ENCODE measurements around the gene CELF2. TPM values are rescaled to one million over a fixed set of nuclear protein-coding genes. Genes with fewer than 3 reads are reported as not detected.

CELF2 gene
- total and polyA plus RNA-seq, 9 of the 15 experiments (the other 6 are each of a cell fraction or from before 2014, with no cell fraction given): 4.0 to 20.3 (median 11.1) TPM

DNA sequence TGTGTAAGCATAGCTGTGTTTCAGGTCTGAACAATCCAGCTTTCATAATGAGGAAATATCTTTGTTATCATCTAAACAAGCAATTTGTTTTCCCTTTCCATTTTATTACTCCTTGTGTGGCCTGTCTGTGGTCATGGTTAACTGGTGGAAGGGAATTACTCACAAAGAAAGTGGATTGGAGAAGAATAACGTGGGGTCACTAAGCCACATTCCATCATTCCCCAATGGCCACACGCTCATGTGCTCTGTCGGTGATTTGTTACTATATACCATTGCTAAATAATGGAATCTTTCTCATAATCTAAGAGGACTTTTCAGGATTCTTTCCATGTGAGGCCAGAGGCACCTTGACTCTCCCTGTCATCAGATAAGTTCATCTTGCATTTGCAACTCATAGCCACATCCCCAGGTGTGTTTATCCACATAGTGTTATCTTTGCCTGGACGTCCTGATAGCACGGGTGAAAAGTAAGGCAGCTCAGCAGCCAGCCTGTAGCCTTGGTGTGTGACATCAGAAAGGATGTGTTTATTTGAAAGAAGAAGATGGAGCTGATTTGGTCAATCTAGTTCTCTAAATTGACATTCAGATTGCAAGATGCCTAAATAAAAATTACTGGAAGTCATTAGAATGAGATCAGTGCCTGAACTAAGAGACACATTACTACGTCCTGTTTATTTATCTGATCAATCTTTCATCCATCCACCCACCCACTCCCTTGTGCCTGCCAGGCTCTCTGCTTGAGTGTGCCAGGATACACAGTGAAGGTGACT, 128.9 kb downstream of the CELF2 start (continued):
- TF ChIP-seq RBM25 (IDR thresholded peaks at IDR 0.05; ENCODE audit: low read depth, low read length, severe bottlenecking) (no peak), TRIM24 (IDR thresholded peaks at IDR 0.05) (0 out of 4 replicates have a peak, but pooled peaks of 1 of the 2 experiments have one; percentile 37), SMARCA4 (IDR thresholded peaks at IDR 0.05) (peak; percentile 39; the same call in 1 of the 2 replicates), TCF3 (CRISPR knock-in tag; IDR thresholded peaks at IDR 0.05) (peak; percentile 75)

DNA sequence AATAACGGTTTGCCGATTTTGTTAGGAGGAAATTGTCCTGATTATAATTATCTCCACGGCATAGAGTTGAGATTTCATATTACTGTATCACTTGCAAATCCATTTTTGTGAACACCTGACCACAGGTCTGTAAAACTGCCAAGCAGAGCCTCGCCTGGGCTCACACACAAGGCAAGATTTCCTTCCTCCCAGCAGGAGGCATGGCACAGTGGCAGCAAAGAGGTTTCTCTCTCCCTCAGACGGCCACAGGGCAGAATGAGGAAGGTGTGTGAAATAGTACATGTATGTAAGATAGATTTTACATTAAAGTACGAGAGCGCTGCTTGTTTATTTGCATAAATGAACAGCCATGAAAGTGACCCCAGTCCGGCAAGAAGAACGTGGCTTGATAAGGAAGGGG, 130.1 kb downstream of the CELF2 start:
- Histone ChIP-seq H3K9me1 (ENCODE audit: control insufficient read depth, insufficient read depth, low read length) (no peaks in the 10 kb centered on the region), H3K4me3 (no peak overlapping the region)
- no peak for ATAC-seq

More for the DNA sequence above, 130.1 kb downstream of the CELF2 start:
- Histone ChIP-seq H3K9ac (ENCODE audit: insufficient read depth in 1 of 2, low read depth in 2 of 2, low read length in 2 of 2) (no peak overlapping the region), H3K4me1 (replicated peaks in 1 of 2; ENCODE audit: control insufficient read depth in 2 of 2, insufficient read depth in 2 of 2, low read length in 2 of 2) (peaks cover 1 to 37% of the 10 kb centered on the region in 2 experiments; a peak in 4 of 5 replicates), H3K79me2 (ENCODE audit: control insufficient read depth, insufficient read depth, low read length) (no peaks in the 10 kb centered on the region), H2AFZ (ENCODE audit: low read depth, low read length) (no peak overlapping the region), H3K27ac (ENCODE audit: extremely low read depth, low read depth, low read length) (no peak overlapping the region), H3K4me2 (ENCODE audit: insufficient read depth, low read length) (no peak overlapping the region), H3K36me3 (ENCODE audit: control insufficient read depth, insufficient read depth, low read length) (no peaks in the 10 kb centered on the region), H3K27me3 (ENCODE audit: control insufficient read depth in 2 of 2, insufficient read depth in 2 of 2, low read length in 2 of 2) (no peaks in the 10 kb centered on the region), H4K20me1 (replicated peaks; ENCODE audit: control insufficient read depth, insufficient read depth, low read length) (no peaks in the 10 kb centered on the region), H3K9me3 (replicated peaks; ENCODE audit: control insufficient read depth, insufficient read depth, low read depth, low read length) (no peaks in the 10 kb centered on the region)
- DNase-seq (ENCODE audit: extremely low read depth in 1 of 4, low spot score in 3 of 4): no peak
- no peak for FAIRE-seq
- intact Hi-C loops (cut with micrococcal nuclease) (no loop called here), in situ Hi-C loops (cut with MboI) (no loop called here)
- TF ChIP-seq KDM5B (IDR thresholded peaks at IDR 0.05; ENCODE audit: insufficient replicate concordance, low read depth, low read length) (no peak), TCF7 (IDR thresholded peaks at IDR 0.05; ENCODE audit: borderline replicate concordance) (no peak), SMARCC2 (IDR thresholded peaks at IDR 0.05; ENCODE audit: low read depth) (no peak)
- TF ChIP-seq, protein P1, sequence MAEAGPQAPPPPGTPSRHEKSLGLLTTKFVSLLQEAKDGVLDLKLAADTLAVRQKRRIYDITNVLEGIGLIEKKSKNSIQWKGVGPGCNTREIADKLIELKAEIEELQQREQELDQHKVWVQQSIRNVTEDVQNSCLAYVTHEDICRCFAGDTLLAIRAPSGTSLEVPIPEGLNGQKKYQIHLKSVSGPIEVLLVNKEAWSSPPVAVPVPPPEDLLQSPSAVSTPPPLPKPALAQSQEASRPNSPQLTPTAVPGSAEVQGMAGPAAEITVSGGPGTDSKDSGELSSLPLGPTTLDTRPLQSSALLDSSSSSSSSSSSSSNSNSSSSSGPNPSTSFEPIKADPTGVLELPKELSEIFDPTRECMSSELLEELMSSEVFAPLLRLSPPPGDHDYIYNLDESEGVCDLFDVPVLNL (CRISPR knock-in tag; IDR thresholded peaks at IDR 0.05; ENCODE audit: low read depth): no peak
- TF ChIP-seq, protein P2, sequence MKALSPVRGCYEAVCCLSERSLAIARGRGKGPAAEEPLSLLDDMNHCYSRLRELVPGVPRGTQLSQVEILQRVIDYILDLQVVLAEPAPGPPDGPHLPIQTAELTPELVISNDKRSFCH (CRISPR knock-in tag; IDR thresholded peaks at IDR 0.05): no peak
- TF ChIP-seq, protein P2 (tag; IDR thresholded peaks at IDR 0.05): no peak
- 54% methylated on average over 9 of the region's 9 CpGs for WGBS (ENCODE audit: insufficient coverage, low coverage, missing lambda C conversion rate)
- ChIA-PET CTCF (ENCODE audit: low intra/inter-chr PET ratio) (no interaction called here), POLR2A (no interaction called here)
- no TSS peak for BruUV-seq (replicated peaks)

All from K562 (cell line).